ENCODE results near the gene AHNAK. TPM values are rescaled to one million over a fixed set of nuclear protein-coding genes. Genes with fewer than 3 reads are reported as not detected.

Gene AHNAK
- total and polyA plus RNA-seq, 2 of the 8 experiments (the other 6 are each of a cell fraction or from before 2014, with no cell fraction given) = 2.0 to 5.8 TPM

DNA sequence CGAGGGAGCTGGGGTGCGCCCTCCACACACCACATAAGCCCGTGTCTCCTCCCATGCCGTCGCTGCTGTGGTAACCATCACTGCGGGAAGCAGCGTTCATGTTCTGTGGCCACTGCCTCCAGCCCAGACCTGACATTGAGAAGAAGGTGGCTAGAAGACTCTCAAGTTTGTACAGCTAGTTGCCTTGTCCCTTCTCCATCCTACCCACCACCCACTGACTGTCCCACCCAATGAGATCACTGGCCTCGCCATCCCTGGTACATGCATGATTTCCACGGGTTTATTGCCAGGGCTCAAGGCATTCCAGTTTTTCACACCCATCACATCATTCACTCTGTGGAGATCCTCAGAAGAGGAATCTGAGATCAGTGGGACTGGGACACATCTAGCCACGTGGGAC, 33.0 kb downstream of the AHNAK start (continued):
- TF ChIP-seq, protein P1, sequence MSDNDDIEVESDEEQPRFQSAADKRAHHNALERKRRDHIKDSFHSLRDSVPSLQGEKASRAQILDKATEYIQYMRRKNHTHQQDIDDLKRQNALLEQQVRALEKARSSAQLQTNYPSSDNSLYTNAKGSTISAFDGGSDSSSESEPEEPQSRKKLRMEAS (IDR thresholded peaks at IDR 0.05) = no peak
